HepG2 (cell line): Measurements from ENCODE around the gene VPS9D1. TPM values are rescaled to one million over a fixed set of nuclear protein-coding genes. Genes with fewer than 3 reads are reported as not detected.

Source experiments
- BRD4 ChIP-seq: sonication (generic); formaldehyde crosslinking; IDR thresholded peaks from 2 replicates; pipeline ENCODE4 v1.4.0; 2020; ENCODE audit warnings: missing genetic modification reagents
- FOXP4 ChIP-seq: sonication (generic); formaldehyde crosslinking; IDR thresholded peaks from 2 replicates; pipeline ENCODE4 v1.4.0; 2020; ENCODE audit warnings: missing genetic modification reagents
- HNRNPK ChIP-seq: fragments of 200-400 bp; formaldehyde crosslinking; IDR thresholded peaks from 2 replicates; pipeline ENCODE4 v1.6.1; 2018; ENCODE audit warnings: low read length, low read depth, moderate library complexity, mild to moderate bottlenecking; ENCODE audit not compliant: poor library complexity, severe bottlenecking
- JUN ChIP-seq: sonication (generic); formaldehyde crosslinking; IDR thresholded peaks from 2 replicates; pipeline ENCODE4 v1.4.0; 2020; ENCODE audit warnings: mild to moderate bottlenecking, missing genetic modification reagents
- JUND ChIP-seq: sonication (generic); formaldehyde crosslinking; IDR thresholded peaks from 2 replicates; pipeline ENCODE4 v1.8.0; 2022; ENCODE audit warnings: mild to moderate bottlenecking, missing genetic modification reagents
- MIXL1 ChIP-seq: IDR thresholded peaks from 2 replicates; pipeline ENCODE4 v1.6.1; 2016
- MXD4 ChIP-seq: IDR thresholded peaks from 2 replicates; pipeline ENCODE4 v1.6.1; 2016; ENCODE audit warnings: mild to moderate bottlenecking, missing biosample characterization, missing genetic modification reagents
- NFATC3 ChIP-seq: sonication (generic); formaldehyde crosslinking; IDR thresholded peaks from 2 replicates; pipeline ENCODE4 v1.5.1; 2020; ENCODE audit warnings: mild to moderate bottlenecking, missing genetic modification reagents
- NPAS2 ChIP-seq: sonication (generic); formaldehyde crosslinking; IDR thresholded peaks from 2 replicates; pipeline ENCODE4 v1.8.0; 2022; ENCODE audit warnings: mild to moderate bottlenecking, missing genetic modification reagents, borderline replicate concordance
- PHB2 ChIP-seq: fragments of 450-650 bp; IDR thresholded peaks from 2 replicates; pipeline ENCODE4 v1.6.1; 2018; ENCODE audit not compliant: partially characterized antibody
- SMARCC2 ChIP-seq: fragments of 450-650 bp; IDR thresholded peaks from 2 replicates; pipeline ENCODE4 v1.6.1; 2017; ENCODE audit warnings: antibody characterized with exemption, mild to moderate bottlenecking
- TAF15 ChIP-seq: fragments of 200-400 bp; formaldehyde crosslinking; IDR thresholded peaks from one replicate; pipeline ENCODE4 v1.6.1; 2018; ENCODE audit warnings: mild to moderate bottlenecking, low read depth, low read length; ENCODE audit not compliant: poor library complexity, severe bottlenecking
- TARDBP ChIP-seq: sonication (generic); formaldehyde crosslinking; IDR thresholded peaks from 2 replicates; pipeline ENCODE4 v1.8.0; 2022; ENCODE audit warnings: mild to moderate bottlenecking, missing genetic modification reagents
- TOE1 ChIP-seq: sonication (generic); formaldehyde crosslinking; IDR thresholded peaks from 2 replicates; pipeline ENCODE4 v1.4.0; 2020; ENCODE audit warnings: mild to moderate bottlenecking, missing genetic modification reagents
- ZFAT ChIP-seq: sonication (generic); formaldehyde crosslinking; conservative IDR thresholded peaks from 2 replicates; pipeline ENCODE4 v1.8.1; 2023; ENCODE audit warnings: missing genetic modification reagents, inconsistent platforms
- ZNF160 ChIP-seq: sonication (generic); formaldehyde crosslinking; IDR thresholded peaks from 2 replicates; pipeline ENCODE4 v1.8.0; 2022; ENCODE audit warnings: mild to moderate bottlenecking, inconsistent platforms, missing genetic modification reagents
- ZNF3 ChIP-seq: IDR thresholded peaks from 2 replicates; pipeline ENCODE4 v1.7.0; 2017; ENCODE audit warnings: inconsistent platforms
- ZNF317 ChIP-seq: sonication (generic); formaldehyde crosslinking; IDR thresholded peaks from 2 replicates; pipeline ENCODE4 v1.5.0; 2020; ENCODE audit warnings: mild to moderate bottlenecking, missing genetic modification reagents
- ZNF329 ChIP-seq: sonication (generic); formaldehyde crosslinking; IDR thresholded peaks from 2 replicates; pipeline ENCODE4 v1.9.0; 2021; ENCODE audit warnings: low read depth, mild to moderate bottlenecking, missing genetic modification reagents
- ZNF350 ChIP-seq: sonication (generic); formaldehyde crosslinking; IDR thresholded peaks from 2 replicates; pipeline ENCODE4 v1.4.0; 2020; ENCODE audit warnings: mild to moderate bottlenecking, low read depth, missing genetic modification reagents, borderline replicate concordance
- ZNF530 ChIP-seq: sonication (generic); formaldehyde crosslinking; IDR thresholded peaks from 2 replicates; pipeline ENCODE4 v1.5.0; 2020; ENCODE audit warnings: low read depth, mild to moderate bottlenecking, missing genetic modification reagents
- ZNF7 ChIP-seq: IDR thresholded peaks from 2 replicates; pipeline ENCODE4 v1.6.1; 2016; ENCODE audit warnings: missing biosample characterization, missing genetic modification reagents
- ZNF792 ChIP-seq: IDR thresholded peaks from 2 replicates; pipeline ENCODE4 v1.6.1; 2016
- ZSCAN20 ChIP-seq: sonication (generic); formaldehyde crosslinking; IDR thresholded peaks from 2 replicates; pipeline ENCODE4 v1.4.0; 2020; ENCODE audit warnings: missing genetic modification reagents, mild to moderate bottlenecking, borderline replicate concordance
- polyA plus RNA-seq, 8 experiments: library from polyadenylated mRNA; depleted of rRNA in 3 of 8; stranded (reverse) in 7 of 8; unstranded in 1 of 8; fragments of >200 nt; fragmentation: Illumina TruSeq in 4 of 8; extraction: Trizol in 4 of 8; gene quantifications; 2 replicates each; pipeline versions ENCODE4 v1.2.1 to v1.2.3, GENCODE V29; 2011 to 2016; ENCODE audit warnings: low read depth in 4 of 8, missing spikeins in 1 of 8, mixed read lengths in 1 of 8; ENCODE audit not compliant: insufficient read depth in 1 of 8
- total RNA-seq, 5 experiments: library from RNA; depleted of rRNA; stranded (reverse); fragments of >200 nt; fragmentation: Illumina TruSeq; extraction: Trizol; gene quantifications; 2 replicates each; pipeline ENCODE4 v1.2.3, GENCODE V29; 2016; ENCODE audit warnings: low read depth in 1 of 5
- TF ChIP-seq, protein P1 (sequence below): sonication (generic); formaldehyde crosslinking; IDR thresholded peaks from 2 replicates; pipeline ENCODE4 v1.5.1; 2020; ENCODE audit warnings: missing genetic modification reagents, mild to moderate bottlenecking, borderline replicate concordance
- TF ChIP-seq, protein P2 (sequence below): sonication (generic); formaldehyde crosslinking; IDR thresholded peaks from 2 replicates; pipeline ENCODE4 v1.4.0; 2020; ENCODE audit warnings: low read depth, mild to moderate bottlenecking, missing genetic modification reagents
- TF ChIP-seq, protein P3 (sequence below): sonication (generic); formaldehyde crosslinking; conservative IDR thresholded peaks from 2 replicates; pipeline ENCODE4 v1.8.0; 2022; ENCODE audit warnings: missing genetic modification reagents

VPS9D1 gene
- total and polyA plus RNA-seq, 2 of the 13 experiments (the other 11 are each of a cell fraction or from before 2014, with no cell fraction given): 10.1 to 13.2 TPM

DNA sequence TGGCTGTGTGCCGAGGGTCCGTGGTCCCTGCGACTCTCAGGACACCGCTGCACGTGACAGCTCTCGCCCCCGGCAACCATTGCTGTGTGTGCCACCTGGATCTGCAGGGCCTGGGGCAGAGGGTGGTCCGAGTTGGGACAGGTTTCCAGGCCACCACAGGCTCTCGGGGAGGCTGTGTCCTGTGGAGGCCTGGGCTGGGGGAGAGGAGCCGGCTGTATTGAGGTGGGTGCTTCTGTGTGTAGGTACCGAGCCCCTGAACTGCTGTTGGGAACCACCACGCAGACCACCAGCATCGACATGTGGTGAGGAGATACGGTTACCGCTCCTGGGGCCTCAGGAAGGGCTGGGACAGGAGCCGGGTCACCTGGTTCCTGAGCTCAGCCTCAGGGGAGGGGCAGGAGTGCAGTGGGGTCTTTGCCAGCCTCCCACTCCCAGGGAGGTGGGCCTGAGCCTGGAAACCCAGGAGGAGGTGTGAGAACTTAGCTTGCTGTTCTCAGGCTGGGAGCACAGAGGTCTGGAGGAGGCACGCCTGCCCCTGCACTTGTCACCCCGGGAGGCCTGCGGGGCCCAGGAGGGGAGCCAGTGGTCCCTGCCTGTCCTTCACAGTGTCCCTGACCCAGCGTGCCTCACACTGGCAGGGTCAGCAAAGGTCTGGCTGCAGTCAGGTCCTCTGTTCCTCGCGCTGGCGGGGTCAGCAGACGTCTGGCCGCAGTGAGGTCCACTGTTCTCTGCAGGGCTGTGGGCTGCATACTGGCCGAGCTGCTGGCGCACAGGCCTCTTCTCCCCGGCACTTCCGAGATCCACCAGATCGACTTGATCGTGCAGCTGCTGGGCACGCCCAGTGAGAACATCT, 26.5 kb downstream of the VPS9D1 start (continued):
- TF ChIP-seq, protein P1, sequence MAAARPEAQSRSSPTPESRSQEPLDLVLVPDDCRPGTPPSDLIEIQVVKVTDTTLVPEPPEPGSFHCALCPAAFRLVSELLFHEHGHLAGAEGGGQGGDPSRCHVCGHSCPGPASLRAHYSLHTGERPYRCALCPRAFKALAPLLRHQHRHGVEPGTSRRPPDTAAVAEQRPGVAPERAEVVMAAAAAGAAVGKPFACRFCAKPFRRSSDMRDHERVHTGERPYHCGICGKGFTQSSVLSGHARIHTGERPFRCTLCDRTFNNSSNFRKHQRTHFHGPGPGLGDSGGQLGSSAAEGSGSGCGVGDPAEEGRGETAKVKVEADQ: no peak
- TF ChIP-seq NPAS2 (CRISPR knock-in tag) (no peak), TOE1 (CRISPR knock-in tag) (no peak), ZNF7 (CRISPR knock-in tag) (no peak), ZFAT (no peak), HNRNPK (no peak), BRD4 (CRISPR knock-in tag) (no peak), ZSCAN20 (no peak; the same call in 1 of the 2 replicates), NFATC3 (CRISPR knock-in tag) (no peak), MXD4 (CRISPR knock-in tag) (0 out of 2 replicates have a peak, but pooled peaks have one; percentile 38), FOXP4 (CRISPR knock-in tag) (no peak), ZNF329 (CRISPR knock-in tag) (0 out of 2 replicates have a peak, but pooled peaks have one; percentile 5), MIXL1 (CRISPR knock-in tag) (no peak), TARDBP (peak; percentile 52; the same call in 1 of the 2 replicates), ZNF160 (no peak), ZNF792 (CRISPR knock-in tag) (no peak), TAF15 (no peak), ZNF317 (CRISPR knock-in tag) (no peak), ZNF350 (CRISPR knock-in tag) (0 out of 2 replicates have a peak, but pooled peaks have one; percentile 7), PHB2 (no peak), SMARCC2 (no peak), JUN (no peak), ZNF3 (no peak), JUND (CRISPR knock-in tag) (no peak), ZNF530 (CRISPR knock-in tag) (no peak)
- TF ChIP-seq, protein P2, sequence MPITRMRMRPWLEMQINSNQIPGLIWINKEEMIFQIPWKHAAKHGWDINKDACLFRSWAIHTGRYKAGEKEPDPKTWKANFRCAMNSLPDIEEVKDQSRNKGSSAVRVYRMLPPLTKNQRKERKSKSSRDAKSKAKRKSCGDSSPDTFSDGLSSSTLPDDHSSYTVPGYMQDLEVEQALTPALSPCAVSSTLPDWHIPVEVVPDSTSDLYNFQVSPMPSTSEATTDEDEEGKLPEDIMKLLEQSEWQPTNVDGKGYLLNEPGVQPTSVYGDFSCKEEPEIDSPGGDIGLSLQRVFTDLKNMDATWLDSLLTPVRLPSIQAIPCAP: no peak
- TF ChIP-seq, protein P3, sequence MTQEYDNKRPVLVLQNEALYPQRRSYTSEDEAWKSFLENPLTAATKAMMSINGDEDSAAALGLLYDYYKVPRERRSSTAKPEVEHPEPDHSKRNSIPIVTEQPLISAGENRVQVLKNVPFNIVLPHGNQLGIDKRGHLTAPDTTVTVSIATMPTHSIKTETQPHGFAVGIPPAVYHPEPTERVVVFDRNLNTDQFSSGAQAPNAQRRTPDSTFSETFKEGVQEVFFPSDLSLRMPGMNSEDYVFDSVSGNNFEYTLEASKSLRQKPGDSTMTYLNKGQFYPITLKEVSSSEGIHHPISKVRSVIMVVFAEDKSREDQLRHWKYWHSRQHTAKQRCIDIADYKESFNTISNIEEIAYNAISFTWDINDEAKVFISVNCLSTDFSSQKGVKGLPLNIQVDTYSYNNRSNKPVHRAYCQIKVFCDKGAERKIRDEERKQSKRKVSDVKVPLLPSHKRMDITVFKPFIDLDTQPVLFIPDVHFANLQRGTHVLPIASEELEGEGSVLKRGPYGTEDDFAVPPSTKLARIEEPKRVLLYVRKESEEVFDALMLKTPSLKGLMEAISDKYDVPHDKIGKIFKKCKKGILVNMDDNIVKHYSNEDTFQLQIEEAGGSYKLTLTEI: no peak
